Ecto neural progenitor cell (in vitro differentiated cells): Measurements from ENCODE around the gene NRP1.

Source experiments
- DNase-seq: peaks from one replicate; pipeline ENCODE4 v3.0.0-alpha.2; 2018; ENCODE audit warnings: low spot score

Gene NRP1

GRCh38 chr10:33183655-33184054 lies 150.8 kb downstream of the NRP1 start:
- no peak for DNase-seq

GRCh38 chr10:33180921-33181320 lies 153.5 kb downstream of the NRP1 start:
- DNase-seq = no peak

GRCh38 chr10:33180390-33180789 lies 154.1 kb downstream of the NRP1 start:
- no peak for DNase-seq

- no peak for DNase-seq
These were observed 155.4 kb downstream of the NRP1 start for GRCh38 chr10:33179067-33179466.

- DNase-seq = no peak
These were observed 156.3 kb downstream of the NRP1 start for GRCh38 chr10:33178026-33178755.

GRCh38 chr10:33176688-33177087 lies 157.8 kb downstream of the NRP1 start:
- no peak for DNase-seq

- DNase-seq = no peak
These were observed 159.6 kb downstream of the NRP1 start for GRCh38 chr10:33174674-33175434.

- no peak for DNase-seq
These were observed 168.6 kb downstream of the NRP1 start for GRCh38 chr10:33165911-33166310.

- DNase-seq = no peak
These were observed 170.3 kb downstream of the NRP1 start for GRCh38 chr10:33164060-33164709.

GRCh38 chr10:33162248-33162575 lies 172.3 kb downstream of the NRP1 start:
- DNase-seq = no peak

GRCh38 chr10:33161550-33162247 lies 172.8 kb downstream of the NRP1 start:
- no peak for DNase-seq

- no peak for DNase-seq
These were observed 174.3 kb downstream of the NRP1 start for GRCh38 chr10:33160151-33160550.

GRCh38 chr10:33157103-33157502 lies 177.4 kb downstream of the NRP1 start:
- no peak for DNase-seq

- no peak for DNase-seq
These were observed 178.5 kb downstream of the NRP1 start for GRCh38 chr10:33155720-33156638.

- no peak for DNase-seq
These were observed 179.9 kb downstream of the NRP1 start for GRCh38 chr10:33154590-33154989.

GRCh38 chr10:33153968-33154327 lies 180.5 kb downstream of the NRP1 start:
- no peak for DNase-seq

- no peak for DNase-seq
These were observed 181.1 kb downstream of the NRP1 start for GRCh38 chr10:33153251-33153967.

- DNase-seq = no peak
These were observed 181.7 kb downstream of the NRP1 start for GRCh38 chr10:33152750-33153149.

GRCh38 chr10:33152146-33152545 lies 182.3 kb downstream of the NRP1 start:
- DNase-seq = no peak

- DNase-seq = no peak
These were observed 183.1 kb downstream of the NRP1 start for GRCh38 chr10:33151344-33151864.

GRCh38 chr10:33150889-33151288 lies 183.6 kb downstream of the NRP1 start:
- no peak for DNase-seq
